HG03558 (cell line): ENCODE measurements around the gene TIMP2.
"Not testable (repeated sequence)": the region's sequence is repeated elsewhere in the genome, so short reads cannot be mapped to it uniquely, and the experiment has no call there.

Source experiments
- ATAC-seq: cut with Tn5 transposase; IDR thresholded peaks from one replicate; pipeline ENCODE4 v1.9.1; 2021; ENCODE audit warnings: moderate number of reproducible peaks; ENCODE audit not compliant: unreplicated experiment; ENCODE audit errors: extremely low read depth

Gene TIMP2

GRCh38 chr17:78910497-78911284 lies 14.5 kb downstream of the TIMP2 start:
- ATAC-seq = no peak

GRCh38 chr17:78908426-78908825 lies 16.8 kb downstream of the TIMP2 start:
- no peak for ATAC-seq

- ATAC-seq = no peak
These were observed 19.6 kb downstream of the TIMP2 start for GRCh38 chr17:78905541-78905940.

DNA sequence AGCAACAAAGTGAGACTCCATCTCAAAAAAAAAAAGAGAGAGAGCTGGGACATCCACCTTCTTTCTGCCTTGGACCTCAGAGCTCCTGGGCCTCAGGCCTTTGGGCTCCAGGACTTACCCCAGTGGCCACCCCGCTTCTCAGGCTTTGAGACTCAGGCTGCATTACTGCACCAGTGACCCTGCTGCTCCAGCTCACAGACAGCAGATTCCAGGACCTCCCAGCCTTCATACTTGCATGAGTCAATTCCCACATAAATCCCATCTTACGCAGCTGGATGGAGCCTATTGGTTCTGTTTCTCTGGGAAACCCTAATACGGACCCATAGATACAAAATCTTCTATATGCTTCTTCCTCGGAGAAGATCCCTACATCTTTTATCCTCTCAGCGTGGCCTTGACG lies 20.1 kb downstream of the TIMP2 start:
- no peak for ATAC-seq

DNA sequence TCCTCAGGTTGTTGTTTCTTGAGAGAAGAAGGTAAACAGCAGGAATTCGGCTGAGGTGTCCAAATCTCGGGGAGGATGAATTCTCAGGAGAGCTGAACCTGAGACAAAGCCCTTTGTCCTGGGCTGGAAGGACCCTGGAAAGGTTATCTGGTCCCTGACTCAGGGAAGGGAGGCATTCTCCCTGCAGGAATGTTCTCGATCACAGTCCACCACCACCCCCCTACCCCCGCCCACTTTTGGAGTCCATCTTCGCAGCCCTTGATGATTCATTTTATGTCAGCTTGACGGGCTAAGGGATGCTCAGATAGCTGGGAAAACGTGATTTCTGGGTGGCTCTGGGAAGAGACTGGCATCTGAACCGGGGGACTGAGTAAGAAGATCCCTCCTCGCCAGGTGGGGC lies 20.8 kb downstream of the TIMP2 start:
- ATAC-seq = no peak

GRCh38 chr17:78903101-78903779 lies 21.9 kb downstream of the TIMP2 start, which contains the start of gene CEP295NL:
TSS of gene CEP295NL (minus strand) at chr17:78903201. CDS start at chr17:78901828, 1,373 bp downstream.
- no peak for ATAC-seq

GRCh38 chr17:78902231-78902630 lies 23.0 kb downstream of the TIMP2 start:
- ATAC-seq = not testable (repeated sequence)

DNA sequence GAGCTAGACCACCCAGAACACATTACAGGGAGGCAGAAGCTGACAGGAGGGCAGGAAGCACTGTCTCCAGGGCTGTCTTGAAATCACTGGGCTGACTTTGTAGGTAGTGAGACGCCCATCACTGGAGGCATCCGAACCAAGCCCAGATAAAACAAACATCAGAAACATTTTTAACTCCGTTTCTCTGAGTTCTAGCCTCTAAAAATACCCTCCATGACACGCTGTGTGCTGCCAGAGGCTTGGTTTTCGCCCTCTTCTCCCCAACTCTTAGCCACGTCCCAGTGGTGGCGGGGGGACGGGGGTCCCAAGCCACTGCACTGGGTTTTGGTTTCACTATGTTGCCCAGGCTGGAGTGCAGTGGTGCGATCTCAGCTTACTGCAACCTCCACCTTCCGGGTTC lies 23.4 kb downstream of the TIMP2 start:
- ATAC-seq = no peak

DNA sequence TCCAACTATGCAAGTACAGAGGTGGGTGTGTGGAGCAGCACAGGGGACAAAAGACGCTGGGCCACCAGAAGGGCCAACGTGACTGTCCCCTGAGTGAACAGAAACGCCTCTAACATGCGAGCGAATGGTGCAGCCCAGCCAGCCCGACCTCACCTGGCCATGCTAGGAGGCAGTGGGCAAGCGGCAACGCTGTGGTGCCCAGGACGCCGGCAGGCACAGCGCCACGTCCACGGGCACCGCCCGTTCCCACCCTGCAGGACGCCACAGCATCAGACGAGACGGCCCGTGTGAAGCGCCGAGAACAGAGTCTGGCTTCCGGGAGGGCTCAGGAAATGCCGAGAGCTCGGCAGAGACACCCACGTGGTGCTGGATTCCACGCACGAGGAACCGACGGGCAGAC lies 24.4 kb downstream of the TIMP2 start:
- no peak for ATAC-seq

DNA sequence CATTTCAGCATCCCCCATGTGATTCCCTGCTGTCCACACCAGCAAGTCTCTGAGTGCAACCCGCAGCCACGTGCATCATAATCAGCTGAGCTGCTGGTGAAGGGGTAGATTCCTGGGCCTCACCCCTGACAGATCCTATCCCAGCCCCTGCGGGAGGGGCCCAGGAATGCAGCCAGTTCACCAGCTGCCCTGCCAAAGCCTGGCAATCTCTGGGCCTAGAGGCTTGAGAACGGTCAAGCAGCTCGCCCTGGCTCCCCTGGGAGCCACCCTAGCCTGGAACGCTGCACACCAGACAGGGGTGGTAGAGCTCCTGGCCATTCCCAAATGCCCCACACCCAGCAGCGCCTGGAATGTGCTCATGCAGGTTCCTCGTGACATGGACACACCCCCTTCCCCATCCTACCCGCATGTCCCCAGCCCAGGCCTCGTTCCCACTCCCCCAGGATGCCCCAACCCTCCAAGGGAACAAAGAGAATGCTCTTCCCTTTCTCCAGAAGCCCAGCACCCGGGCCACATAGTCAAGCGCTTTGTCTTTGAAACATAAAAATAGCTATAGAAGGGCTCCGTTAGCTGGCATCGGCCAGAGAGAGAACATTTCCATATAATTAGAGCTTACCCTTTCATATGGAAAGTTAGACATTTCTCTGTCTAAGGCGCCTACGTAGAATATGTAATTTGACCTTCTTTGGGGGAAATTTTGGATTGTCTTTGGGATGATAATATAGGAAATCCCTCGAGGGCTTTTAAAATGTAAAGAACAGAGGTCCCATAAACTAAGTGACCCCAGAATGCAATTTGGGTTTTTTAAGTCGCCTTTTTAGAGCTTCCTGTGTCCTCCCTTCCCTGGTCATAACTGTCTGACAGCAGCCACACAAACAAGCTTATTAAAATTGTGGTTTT lies 25.6 kb downstream of the TIMP2 start:
- no peak for ATAC-seq

DNA sequence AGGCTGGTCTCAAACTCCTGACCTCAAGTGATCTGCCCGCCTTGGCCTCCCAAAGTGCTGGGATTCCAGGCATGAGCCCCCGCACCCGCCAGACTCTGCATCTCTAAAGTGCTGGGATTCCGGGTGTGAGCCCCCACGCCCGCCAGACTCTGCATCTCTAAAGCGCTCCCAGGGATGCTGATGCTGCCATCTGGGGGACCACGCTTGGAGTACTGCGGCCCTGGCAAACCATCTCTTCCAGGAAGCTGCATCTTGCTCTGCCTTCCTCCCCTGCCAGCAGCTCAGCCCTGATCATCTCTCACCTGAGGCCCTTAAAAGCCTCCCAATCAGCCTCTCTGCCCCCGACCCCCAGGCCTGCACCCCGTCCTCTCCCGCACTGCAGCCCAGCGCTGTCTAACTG lies 26.2 kb downstream of the TIMP2 start:
- ATAC-seq = no peak

DNA sequence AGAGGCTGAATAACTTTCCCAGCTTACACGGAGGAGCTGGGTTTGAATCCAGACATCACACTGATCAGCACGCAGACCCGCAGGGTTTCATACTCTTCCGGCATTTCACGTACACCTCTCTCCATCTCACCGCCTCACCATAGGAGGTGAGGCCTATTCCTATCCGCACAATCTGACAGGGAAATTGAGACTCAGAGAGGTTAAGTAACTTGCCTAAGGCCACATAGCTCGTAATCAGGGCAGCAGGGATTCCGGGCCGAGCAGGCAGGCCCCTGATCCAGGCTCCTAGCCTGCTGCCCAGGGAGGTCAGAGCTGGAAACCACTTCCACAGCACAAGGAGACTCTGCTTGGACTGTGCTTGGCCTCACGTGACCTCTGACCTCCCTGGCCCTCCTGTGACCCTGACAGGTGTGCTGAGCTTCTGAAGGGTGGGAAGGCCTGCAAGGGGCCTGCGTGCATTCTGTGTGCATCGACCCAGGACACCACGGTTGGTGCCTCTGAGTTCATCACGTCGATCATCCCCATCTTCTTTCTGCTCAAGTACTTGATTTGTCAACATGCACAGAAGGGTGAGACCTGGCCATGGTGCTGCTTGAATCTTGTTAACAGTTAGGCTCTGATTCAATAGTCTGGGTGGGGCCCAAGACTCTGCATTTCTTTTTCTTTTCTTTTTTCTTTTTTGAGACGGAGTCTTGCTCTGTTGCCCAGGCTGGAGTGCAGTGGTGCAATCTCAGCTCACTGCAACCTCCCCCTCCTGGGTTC lies 26.9 kb downstream of the TIMP2 start:
- no peak for ATAC-seq

DNA sequence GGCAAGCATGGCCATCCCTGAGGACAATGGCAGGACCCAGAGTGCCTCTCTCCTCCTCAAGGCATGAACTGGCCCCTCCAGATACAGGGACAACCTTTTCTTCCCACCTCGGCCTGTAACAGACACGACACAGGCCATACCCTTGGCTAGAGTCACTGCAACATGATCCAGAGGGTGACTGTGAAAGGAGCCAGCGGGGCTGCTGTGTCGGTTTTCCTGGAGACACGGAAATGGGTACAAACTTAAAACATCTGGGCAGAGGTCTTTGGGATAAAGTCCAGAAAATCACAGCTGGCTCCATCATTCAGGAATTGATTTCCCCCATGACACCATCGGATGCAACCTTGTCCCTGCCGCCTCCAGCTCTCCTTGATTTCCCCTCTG lies 27.5 kb downstream of the TIMP2 start:
- ATAC-seq = no peak

GRCh38 chr17:78896834-78897663 lies 28.1 kb downstream of the TIMP2 start:
- ATAC-seq = no peak

- no peak for ATAC-seq
These were observed 28.9 kb downstream of the TIMP2 start for GRCh38 chr17:78896091-78896833.

DNA sequence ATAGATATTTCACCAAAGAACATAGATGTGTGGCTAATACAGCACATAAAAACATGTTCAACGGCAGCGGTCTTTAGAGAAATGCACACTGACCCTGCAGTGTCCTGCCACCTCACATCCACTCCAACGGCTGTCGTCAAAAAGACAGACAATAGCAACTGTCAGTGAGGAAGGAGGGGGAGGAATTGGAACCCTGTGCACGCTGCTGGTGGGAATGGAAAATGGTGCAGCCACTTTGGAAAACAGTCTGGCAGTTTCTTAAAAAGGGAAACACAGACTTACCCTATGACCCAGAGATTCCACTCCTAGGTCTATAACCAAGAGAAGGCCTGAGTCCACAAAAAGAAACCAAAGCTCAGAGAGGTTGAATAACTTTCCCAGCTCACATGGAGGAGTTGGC lies 29.9 kb downstream of the TIMP2 start:
- ATAC-seq = no peak

DNA sequence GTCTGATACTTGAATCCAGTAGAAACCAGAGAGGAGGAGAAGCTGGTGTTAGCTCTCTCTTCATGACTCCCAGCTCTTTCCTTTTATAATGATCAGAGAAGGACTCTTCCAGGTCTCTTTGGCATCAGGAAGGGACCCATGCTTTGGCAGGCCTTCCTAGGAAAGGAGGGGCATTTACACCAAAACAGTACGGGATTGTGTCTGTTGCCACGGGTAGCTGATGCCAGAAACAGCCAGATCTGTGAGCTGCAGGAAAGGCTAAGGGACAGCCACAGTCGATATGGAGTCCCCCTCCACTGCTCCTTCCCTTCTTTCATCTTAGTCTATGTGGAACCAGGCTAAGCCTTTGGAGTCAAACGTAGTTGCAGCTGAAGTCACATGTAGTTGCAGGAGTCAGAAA lies 31.5 kb downstream of the TIMP2 start:
- ATAC-seq = no peak

DNA sequence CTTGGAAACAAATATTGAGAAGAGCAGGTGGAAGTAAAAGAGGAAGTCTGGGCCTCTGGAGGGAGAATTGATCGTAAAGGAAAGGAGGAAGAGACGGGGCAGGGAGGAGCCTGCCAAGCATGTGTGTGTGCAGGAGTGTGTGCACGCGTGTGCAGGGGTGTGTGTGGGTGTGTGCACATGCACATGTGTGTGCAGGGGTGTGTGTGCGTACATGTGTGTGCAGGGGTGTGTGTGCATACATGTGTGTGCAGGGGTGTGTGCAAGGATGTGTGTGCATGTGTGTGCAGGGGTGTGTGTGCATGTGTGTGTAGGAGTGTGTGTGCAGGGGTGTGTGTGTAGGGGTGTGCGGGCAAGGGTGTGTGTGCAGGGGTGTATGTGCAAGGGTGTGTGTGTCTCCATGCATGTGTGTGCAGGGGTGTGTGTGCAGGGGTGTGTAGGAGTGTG lies 32.2 kb downstream of the TIMP2 start:
- no peak for ATAC-seq

GRCh38 chr17:78892520-78892919 lies 32.7 kb downstream of the TIMP2 start:
- no peak for ATAC-seq
